ENCODE data around the gene MEGF6.

- TF ChIP-seq POLR2A (IDR thresholded peaks at IDR 0.05; ENCODE audit: low read length) (no peak), GATA1 (IDR thresholded peaks at IDR 0.05; ENCODE audit: low read depth, low read length) (no peak)
Observed at GRCh38 chr1:3594706-3595377, 16.5 kb downstream of the MEGF6 start.

Measured in erythroblast (primary cell).